Measurements from ENCODE around the gene SLC12A6.

- no peak for TF ChIP-seq CTCF (IDR thresholded peaks at IDR 0.05)
- no peak for TF ChIP-seq POLR2AphosphoS5 (IDR thresholded peaks at IDR 0.05)
These were observed 12.6 kb downstream of the SLC12A6 start for GRCh38 chr15:34324933-34325332.
